Measurements from ENCODE around the gene GFM2.
"Not testable (repeated sequence)": the region's sequence is repeated elsewhere in the genome, so short reads cannot be mapped to it uniquely, and the experiment has no call there.

The GFM2 gene

GRCh38 chr5:74763504-74763903 is 3.4 kb downstream of the GFM2 start:
- no peak for TF ChIP-seq CTCF (IDR thresholded peaks at IDR 0.05; ENCODE audit: low read depth, low read length)
- no peak overlapping the region for H3K4me3 ChIP-seq (ENCODE audit: low read depth, low read length)

- TF ChIP-seq CTCF (IDR thresholded peaks at IDR 0.05; ENCODE audit: low read depth, low read length) = no peak
- no peak overlapping the region for H3K4me3 ChIP-seq (ENCODE audit: low read depth, low read length)
Measured at GRCh38 chr5:74762599-74762998, 4.3 kb downstream of the GFM2 start.

GRCh38 chr5:74761241-74761640 is 5.7 kb downstream of the GFM2 start:
- no peak overlapping the region for H3K4me3 ChIP-seq (ENCODE audit: low read depth, low read length)
- TF ChIP-seq CTCF (IDR thresholded peaks at IDR 0.05; ENCODE audit: low read depth, low read length) = no peak

GRCh38 chr5:74748742-74749141 is 18.2 kb downstream of the GFM2 start:
- not testable (repeated sequence) for H3K4me3 ChIP-seq (ENCODE audit: low read depth, low read length)

- no peak overlapping the region for H3K4me3 ChIP-seq (ENCODE audit: low read depth, low read length)
- TF ChIP-seq CTCF (IDR thresholded peaks at IDR 0.05; ENCODE audit: low read depth, low read length) = no peak
Measured at GRCh38 chr5:74738406-74738805, 28.5 kb downstream of the GFM2 start.

GRCh38 chr5:74736759-74737158 is 30.2 kb downstream of the GFM2 start:
- no peak for TF ChIP-seq CTCF (IDR thresholded peaks at IDR 0.05; ENCODE audit: low read depth, low read length)
- no peak overlapping the region for H3K4me3 ChIP-seq (ENCODE audit: low read depth, low read length)

GRCh38 chr5:74725331-74725730 is 41.6 kb downstream of the GFM2 start:
- TF ChIP-seq CTCF (IDR thresholded peaks at IDR 0.05; ENCODE audit: low read depth, low read length) = no peak
- H3K4me3 ChIP-seq (ENCODE audit: low read depth, low read length) = no peak overlapping the region

- no peak overlapping the region for H3K4me3 ChIP-seq (ENCODE audit: low read depth, low read length)
- no peak for TF ChIP-seq CTCF (IDR thresholded peaks at IDR 0.05; ENCODE audit: low read depth, low read length)
Measured at GRCh38 chr5:74722271-74722670, 44.6 kb downstream of the GFM2 start.

All from WI38 (cell line).